ENCODE results near the gene FAM171A2.

DNA sequence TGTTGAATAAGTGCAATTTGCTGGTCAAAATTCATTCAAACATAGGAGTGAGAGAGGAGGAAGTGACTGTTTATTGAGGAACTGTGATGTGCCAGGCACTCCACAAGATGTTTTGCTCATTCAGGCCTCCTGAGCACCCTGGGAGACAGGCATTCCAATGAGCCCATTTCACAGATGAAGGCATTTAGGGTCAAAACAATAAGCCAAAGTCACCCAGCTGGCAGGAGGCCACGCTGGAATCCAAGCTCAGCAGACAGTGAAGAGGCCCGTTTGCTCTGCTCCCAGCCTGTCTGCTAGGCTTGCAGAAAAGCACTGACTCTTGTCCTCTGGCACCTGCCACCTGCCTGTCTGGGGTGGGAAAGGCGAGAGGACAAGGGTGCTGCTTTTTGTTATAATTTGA lies 28.9 kb downstream of the FAM171A2 start:
- TF ChIP-seq, protein P1, sequence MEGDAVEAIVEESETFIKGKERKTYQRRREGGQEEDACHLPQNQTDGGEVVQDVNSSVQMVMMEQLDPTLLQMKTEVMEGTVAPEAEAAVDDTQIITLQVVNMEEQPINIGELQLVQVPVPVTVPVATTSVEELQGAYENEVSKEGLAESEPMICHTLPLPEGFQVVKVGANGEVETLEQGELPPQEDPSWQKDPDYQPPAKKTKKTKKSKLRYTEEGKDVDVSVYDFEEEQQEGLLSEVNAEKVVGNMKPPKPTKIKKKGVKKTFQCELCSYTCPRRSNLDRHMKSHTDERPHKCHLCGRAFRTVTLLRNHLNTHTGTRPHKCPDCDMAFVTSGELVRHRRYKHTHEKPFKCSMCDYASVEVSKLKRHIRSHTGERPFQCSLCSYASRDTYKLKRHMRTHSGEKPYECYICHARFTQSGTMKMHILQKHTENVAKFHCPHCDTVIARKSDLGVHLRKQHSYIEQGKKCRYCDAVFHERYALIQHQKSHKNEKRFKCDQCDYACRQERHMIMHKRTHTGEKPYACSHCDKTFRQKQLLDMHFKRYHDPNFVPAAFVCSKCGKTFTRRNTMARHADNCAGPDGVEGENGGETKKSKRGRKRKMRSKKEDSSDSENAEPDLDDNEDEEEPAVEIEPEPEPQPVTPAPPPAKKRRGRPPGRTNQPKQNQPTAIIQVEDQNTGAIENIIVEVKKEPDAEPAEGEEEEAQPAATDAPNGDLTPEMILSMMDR (IDR thresholded peaks at IDR 0.05), result no peak
- TF ChIP-seq POLR2A (IDR thresholded peaks at IDR 0.05) (no peak), EP300 (IDR thresholded peaks at IDR 0.05) (no peak), POLR2AphosphoS5 (IDR thresholded peaks at IDR 0.05) (no peak)

Data from stomach (tissue), 4 donors.